ENCODE results near the gene CLK1.
"Not testable (repeated sequence)": the region's sequence is repeated elsewhere in the genome, so short reads cannot be mapped to it uniquely, and the experiment has no call there.

CLK1 gene

DNA sequence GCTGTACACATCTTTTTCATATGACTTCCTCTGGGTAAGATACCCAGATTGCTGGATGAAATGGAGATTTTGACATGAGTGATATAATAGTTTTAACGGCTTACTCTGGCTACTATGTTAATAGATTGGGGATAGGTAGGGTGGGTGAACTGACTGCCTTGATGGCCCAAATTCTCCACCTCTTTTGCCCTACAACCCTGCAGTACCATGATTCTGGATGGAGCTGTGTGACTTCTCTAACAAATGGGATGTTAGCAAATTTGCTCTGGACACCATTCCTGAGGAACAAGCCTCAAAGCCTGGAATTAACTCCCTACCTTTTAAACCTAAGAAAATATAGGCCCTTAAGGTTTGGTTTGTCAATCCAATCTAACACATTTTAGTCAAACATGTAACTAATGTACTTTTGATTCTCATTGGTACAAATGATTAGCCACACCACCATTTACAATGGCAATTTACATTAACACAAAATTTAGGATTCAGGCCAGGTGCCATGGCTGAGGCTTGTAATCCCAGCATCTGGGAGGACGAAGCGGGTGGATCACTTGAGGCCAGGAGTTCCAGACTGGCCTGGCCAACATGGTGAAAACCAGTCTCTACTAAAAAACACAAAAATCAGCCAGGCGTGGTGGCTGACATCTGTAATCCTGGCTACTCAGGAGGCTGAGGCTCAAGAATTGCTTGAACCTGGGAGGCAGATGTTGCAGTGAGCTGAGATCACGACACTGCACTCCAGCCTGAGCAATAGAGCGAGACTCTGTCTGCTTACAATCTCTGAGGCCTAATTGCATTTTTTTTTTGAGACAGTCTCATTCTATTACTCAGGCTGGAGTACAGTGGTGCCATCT is 12.8 kb downstream of the CLK1 start:
- no peak for DNase-seq

DNA sequence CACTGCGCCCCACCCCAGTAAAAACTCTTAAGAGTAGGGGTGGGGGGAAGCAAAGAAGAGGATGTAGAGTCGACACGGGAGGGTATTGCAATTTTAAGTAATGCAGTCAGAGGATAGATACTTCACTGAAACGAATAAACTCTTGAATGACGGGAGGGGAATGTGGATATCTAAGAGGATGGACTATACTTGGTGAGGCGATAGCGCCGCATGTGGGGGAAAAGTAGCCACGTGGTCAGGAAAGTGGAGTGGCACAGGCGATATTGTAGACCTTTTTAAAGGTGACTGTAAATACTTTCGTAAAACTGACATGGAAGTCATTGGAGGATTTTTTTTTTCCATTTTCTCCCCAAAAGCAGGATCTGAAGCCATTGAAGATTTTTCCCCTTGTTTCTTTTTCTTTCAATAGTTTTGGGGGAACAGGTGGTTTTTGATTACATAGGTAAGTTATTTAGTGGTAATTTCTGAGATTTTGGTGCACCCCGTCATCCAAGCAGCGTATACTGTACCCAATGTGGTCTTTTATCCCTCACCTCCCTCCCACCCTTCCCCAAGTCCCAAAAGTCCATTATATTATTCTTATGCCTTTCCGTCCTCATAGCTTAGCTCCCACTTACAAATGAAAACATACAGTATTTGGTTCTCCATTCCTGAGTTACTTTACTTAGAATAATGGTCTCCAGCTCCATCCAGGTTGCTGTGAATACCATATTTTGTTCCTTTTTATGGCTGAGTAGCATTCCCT is 13.8 kb downstream of the CLK1 start:
- no peak for DNase-seq

DNA sequence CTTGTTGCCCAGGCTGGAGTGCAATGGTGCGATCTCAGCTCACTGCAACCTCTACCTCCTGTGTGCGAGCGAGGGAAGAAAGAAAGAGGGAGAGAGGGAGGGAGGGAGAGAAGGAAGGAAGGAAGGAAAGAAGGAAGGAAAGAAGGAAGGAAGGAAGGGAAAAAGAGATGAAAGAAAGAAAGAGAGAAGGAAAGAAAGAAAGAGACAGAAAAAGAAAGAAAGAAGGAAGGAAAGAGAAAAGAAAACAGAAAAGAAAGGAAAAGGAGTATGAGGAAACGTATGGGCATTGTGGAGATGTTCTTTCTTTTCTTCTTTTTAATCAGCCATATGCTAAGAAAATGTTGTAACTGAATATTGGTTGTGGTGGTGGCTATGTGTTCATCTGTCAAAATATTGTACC is 16.5 kb downstream of the CLK1 start:
- DNase-seq = no peak

GRCh38 chr2:200847269-200847668 is 17.2 kb downstream of the CLK1 start:
- no peak for DNase-seq

- DNase-seq = no peak
Observed at GRCh38 chr2:200845669-200846325, 18.7 kb downstream of the CLK1 start.

GRCh38 chr2:200845194-200845593 is 19.3 kb downstream of the CLK1 start:
- DNase-seq = no peak

GRCh38 chr2:200843993-200844948 is 20.2 kb downstream of the CLK1 start:
- DNase-seq = no peak

- DNase-seq = no peak
Observed at GRCh38 chr2:200839513-200839912, 24.9 kb downstream of the CLK1 start.

DNA sequence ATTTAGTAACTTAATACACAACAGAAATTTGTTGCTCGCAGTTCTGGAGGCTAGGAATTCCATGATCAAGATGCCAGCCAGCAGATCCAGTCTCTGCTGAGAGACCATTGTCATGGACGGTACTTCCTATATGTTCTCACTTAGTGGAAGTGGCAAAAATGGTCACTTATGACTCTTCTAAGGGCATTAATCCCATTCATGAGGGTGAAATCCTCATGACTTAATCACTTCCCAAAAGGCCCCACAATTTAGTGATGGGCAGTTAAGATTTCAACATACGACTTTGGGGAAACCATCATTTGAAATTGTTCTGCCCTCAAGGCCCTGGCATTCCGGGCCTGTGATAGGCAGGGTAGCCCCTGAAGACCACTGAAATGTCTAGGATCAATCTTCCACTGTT is 29.8 kb downstream of the CLK1 start:
- no peak for DNase-seq

GRCh38 chr2:200829258-200829655 is 35.2 kb downstream of the CLK1 start:
- DNase-seq = no peak

DNA sequence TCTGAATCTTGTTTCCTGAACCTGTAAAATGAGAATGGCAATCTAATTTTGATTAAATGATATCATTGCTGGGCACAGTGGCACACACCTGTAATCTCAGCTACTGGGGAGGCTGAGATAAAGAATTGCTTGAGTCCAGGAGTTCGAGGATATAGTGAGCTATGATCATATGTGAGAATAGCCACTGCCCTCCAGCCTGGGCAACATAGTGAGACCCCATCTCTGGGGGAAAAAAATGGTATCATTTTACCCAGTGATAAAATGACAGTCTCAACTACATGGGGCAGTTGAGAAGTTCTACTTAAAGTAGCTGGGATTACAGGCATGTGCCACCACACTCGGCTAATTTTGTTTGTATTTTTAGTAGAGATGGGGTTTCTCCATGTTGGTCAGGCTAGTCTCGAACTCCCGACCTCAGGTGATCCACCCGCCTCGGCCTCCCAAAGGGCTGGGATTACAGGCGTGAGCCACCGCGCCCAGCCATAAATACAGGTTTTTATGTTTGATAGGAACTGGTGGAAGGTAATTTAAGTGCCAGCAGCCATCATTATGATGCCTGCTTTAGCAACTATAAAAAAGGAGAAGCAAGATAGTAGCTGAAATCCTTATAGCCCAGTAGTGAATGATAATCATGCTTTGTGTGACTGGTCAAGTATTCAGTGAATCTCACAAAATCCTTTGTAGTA is 35.7 kb downstream of the CLK1 start:
- DNase-seq = no peak

GRCh38 chr2:200828104-200828503 is 36.4 kb downstream of the CLK1 start:
- DNase-seq = no peak

GRCh38 chr2:200821686-200822245 is 42.7 kb downstream of the CLK1 start:
- no peak for DNase-seq

- no peak for DNase-seq
Observed at GRCh38 chr2:200820573-200821234, 43.8 kb downstream of the CLK1 start.

DNA sequence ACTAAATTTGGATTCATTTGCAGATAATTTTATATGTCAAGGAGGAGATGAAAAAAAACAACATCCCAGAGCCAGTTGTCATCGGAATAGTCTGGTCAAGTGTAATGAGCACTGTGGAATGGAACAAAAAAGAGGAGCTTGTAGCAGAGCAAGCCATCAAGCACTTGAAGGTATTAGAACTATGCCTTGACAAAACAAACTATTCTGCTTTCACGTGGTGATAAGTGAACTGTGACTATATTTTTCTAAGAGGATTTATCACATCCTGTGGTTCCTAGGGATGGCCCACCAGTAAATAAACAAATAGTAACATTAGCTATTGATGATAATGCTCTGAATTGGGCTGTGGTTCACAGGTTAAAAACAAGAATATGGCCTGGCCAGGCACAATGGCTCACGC is 45.7 kb downstream of the CLK1 start:
- not testable (repeated sequence) for DNase-seq

- DNase-seq = no peak
Observed at GRCh38 chr2:200814917-200815316, 49.5 kb downstream of the CLK1 start.

DNA sequence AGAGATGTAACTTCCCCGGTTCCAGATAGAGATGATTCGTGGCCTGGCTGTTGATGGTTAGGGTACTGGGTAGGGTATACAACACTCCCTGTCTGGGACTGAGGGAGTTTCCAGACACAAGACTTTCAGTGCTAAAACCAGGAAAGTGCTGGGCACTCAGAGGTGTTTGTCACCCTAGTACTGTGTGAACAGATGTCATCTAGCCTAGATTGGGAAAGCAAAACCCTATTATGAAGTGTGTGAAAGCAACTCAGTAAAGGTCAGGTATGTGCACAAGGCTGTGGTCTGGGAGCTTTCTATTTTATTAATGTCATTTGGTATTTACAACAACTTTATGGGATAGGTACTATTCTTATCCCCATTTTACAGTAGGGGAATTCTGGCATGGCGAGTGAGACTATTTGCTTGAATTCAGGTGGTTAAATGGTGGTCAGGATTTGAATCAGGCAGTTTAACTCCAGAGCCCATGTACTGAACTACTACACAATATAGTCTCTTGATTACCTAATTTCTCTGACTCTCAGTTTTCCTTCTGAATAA is 50.1 kb downstream of the CLK1 start:
- no peak for DNase-seq

GRCh38 chr2:200812122-200813022 is 52.1 kb downstream of the CLK1 start:
- DNase-seq = peak; percentile 47

GRCh38 chr2:200811333-200812121 is 52.9 kb downstream of the CLK1 start, which contains the start of gene BZW1:
BZW1 (plus strand) TSS chr2:200811910; CDS start chr2:200813218, 1,308 bp downstream.
- DNase-seq = peak; percentile 95

All from effector CD8-positive, alpha-beta T cell (primary cell).